HCT116 (cell line): ENCODE measurements around the gene CMBL.

Experiments
- EZH2 ChIP-seq: fragments of 200-600 bp; sonication (generic); IDR thresholded peaks from 2 replicates; pipeline ENCODE4 v1.6.1; 2017; ENCODE audit warnings: antibody characterized with exemption, mixed run types
- EZH2phosphoT487 ChIP-seq: fragments of 200-600 bp; IDR thresholded peaks from 2 replicates; pipeline ENCODE4 v1.6.1; 2018; ENCODE audit warnings: antibody characterized with exemption, borderline replicate concordance
- POLR2A ChIP-seq: IDR thresholded peaks from 2 replicates; pipeline ENCODE4 v1.7.0; 2011; ENCODE audit warnings: borderline replicate concordance; ENCODE audit not compliant: insufficient read depth, insufficient read length; ENCODE audit errors: extremely low read depth
- POLR2AphosphoS5 ChIP-seq: IDR thresholded peaks from 2 replicates; pipeline ENCODE4 v1.6.1; 2011; ENCODE audit warnings: mild to moderate bottlenecking, low read depth, low read length, moderate library complexity
- RAD21 ChIP-seq: IDR thresholded peaks from 2 replicates; pipeline ENCODE4 v1.6.1; 2012; ENCODE audit warnings: low read depth, mild to moderate bottlenecking
- SIN3A ChIP-seq: IDR thresholded peaks from 2 replicates; pipeline ENCODE4 v1.6.1; 2012; ENCODE audit warnings: low read depth
- SRF ChIP-seq: IDR thresholded peaks from 2 replicates; pipeline ENCODE4 v1.6.1; 2012; ENCODE audit warnings: low read depth
- TCF7L2 ChIP-seq: IDR thresholded peaks from 2 replicates; pipeline ENCODE4 v1.7.0; 2011; ENCODE audit warnings: borderline replicate concordance, inconsistent platforms; ENCODE audit not compliant: insufficient read depth, insufficient read length; ENCODE audit errors: extremely low read depth
- YY1 ChIP-seq: IDR thresholded peaks from 2 replicates; pipeline ENCODE4 v1.6.1; 2011; ENCODE audit warnings: low read length, low read depth, moderate library complexity, mild to moderate bottlenecking; ENCODE audit not compliant: insufficient replicate concordance; ENCODE audit errors: extremely low read depth
- TF ChIP-seq, protein P1 (sequence below): IDR thresholded peaks from 2 replicates; pipeline ENCODE4 v1.6.1; 2012; ENCODE audit warnings: low read depth
- TF ChIP-seq, protein P2 (sequence below), 3 experiments: fragments of 200-600 bp in 1 of 3; sonication (generic) in 1 of 3; IDR thresholded peaks in 2 of 3; conservative IDR thresholded peaks in 1 of 3; 2 replicates each; pipeline ENCODE4 v1.5.1; 2012 to 2017; ENCODE audit warnings: low read depth in 2 of 3, low read length in 2 of 3, antibody characterized with exemption in 1 of 3, borderline replicate concordance in 1 of 3, control low read depth in 1 of 3, mild to moderate bottlenecking in 1 of 3, mixed read lengths in 1 of 3, mixed run types in 1 of 3, moderate library complexity in 1 of 3; ENCODE audit not compliant: insufficient read depth in 1 of 3

DNA sequence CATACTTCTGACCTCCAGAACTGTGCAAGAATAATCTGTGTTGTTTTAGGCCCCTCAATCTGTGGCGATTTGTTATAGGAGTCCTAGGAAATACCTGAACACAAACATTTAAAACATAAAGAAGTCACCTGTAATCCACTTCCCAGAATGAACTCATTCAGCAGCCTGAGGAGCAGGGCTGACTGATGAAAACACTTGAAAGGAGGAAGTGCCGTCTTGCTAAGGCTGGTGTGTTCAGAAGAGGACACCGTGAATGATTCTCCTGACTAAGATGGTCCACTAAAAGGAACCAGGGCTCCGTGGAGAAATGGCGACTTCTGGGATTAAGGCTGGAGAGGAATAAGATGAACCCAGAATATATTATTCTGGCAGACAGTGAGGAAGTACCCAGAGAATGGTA is 27.1 kb upstream of the CMBL start:
- TF ChIP-seq, protein P1, sequence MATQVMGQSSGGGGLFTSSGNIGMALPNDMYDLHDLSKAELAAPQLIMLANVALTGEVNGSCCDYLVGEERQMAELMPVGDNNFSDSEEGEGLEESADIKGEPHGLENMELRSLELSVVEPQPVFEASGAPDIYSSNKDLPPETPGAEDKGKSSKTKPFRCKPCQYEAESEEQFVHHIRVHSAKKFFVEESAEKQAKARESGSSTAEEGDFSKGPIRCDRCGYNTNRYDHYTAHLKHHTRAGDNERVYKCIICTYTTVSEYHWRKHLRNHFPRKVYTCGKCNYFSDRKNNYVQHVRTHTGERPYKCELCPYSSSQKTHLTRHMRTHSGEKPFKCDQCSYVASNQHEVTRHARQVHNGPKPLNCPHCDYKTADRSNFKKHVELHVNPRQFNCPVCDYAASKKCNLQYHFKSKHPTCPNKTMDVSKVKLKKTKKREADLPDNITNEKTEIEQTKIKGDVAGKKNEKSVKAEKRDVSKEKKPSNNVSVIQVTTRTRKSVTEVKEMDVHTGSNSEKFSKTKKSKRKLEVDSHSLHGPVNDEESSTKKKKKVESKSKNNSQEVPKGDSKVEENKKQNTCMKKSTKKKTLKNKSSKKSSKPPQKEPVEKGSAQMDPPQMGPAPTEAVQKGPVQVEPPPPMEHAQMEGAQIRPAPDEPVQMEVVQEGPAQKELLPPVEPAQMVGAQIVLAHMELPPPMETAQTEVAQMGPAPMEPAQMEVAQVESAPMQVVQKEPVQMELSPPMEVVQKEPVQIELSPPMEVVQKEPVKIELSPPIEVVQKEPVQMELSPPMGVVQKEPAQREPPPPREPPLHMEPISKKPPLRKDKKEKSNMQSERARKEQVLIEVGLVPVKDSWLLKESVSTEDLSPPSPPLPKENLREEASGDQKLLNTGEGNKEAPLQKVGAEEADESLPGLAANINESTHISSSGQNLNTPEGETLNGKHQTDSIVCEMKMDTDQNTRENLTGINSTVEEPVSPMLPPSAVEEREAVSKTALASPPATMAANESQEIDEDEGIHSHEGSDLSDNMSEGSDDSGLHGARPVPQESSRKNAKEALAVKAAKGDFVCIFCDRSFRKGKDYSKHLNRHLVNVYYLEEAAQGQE: no peak
- TF ChIP-seq, protein P2, sequence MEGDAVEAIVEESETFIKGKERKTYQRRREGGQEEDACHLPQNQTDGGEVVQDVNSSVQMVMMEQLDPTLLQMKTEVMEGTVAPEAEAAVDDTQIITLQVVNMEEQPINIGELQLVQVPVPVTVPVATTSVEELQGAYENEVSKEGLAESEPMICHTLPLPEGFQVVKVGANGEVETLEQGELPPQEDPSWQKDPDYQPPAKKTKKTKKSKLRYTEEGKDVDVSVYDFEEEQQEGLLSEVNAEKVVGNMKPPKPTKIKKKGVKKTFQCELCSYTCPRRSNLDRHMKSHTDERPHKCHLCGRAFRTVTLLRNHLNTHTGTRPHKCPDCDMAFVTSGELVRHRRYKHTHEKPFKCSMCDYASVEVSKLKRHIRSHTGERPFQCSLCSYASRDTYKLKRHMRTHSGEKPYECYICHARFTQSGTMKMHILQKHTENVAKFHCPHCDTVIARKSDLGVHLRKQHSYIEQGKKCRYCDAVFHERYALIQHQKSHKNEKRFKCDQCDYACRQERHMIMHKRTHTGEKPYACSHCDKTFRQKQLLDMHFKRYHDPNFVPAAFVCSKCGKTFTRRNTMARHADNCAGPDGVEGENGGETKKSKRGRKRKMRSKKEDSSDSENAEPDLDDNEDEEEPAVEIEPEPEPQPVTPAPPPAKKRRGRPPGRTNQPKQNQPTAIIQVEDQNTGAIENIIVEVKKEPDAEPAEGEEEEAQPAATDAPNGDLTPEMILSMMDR (IDR thresholded peaks at IDR 0.05 in 2 of 3, conservative IDR thresholded peaks at IDR 0.05 in 1 of 3; ENCODE audit: borderline replicate concordance in 1 of 3, insufficient read depth in 1 of 3, low read depth in 2 of 3, low read length in 2 of 3): no peak
- TF ChIP-seq TCF7L2 (no peak), POLR2A (no peak), EZH2phosphoT487 (no peak), POLR2AphosphoS5 (no peak), EZH2 (no peak), SIN3A (no peak), RAD21 (no peak), SRF (no peak), YY1 (no peak)
